Hippocampal formation (tissue), 2 donors: ENCODE results near the gene ZBTB7C.

ENCODE experiments used
- DNase-seq, 2 donors: peaks; one replicate each; lab custom pipeline; 2025; lab: John Stamatoyannopoulos, UW

Gene ZBTB7C

DNA sequence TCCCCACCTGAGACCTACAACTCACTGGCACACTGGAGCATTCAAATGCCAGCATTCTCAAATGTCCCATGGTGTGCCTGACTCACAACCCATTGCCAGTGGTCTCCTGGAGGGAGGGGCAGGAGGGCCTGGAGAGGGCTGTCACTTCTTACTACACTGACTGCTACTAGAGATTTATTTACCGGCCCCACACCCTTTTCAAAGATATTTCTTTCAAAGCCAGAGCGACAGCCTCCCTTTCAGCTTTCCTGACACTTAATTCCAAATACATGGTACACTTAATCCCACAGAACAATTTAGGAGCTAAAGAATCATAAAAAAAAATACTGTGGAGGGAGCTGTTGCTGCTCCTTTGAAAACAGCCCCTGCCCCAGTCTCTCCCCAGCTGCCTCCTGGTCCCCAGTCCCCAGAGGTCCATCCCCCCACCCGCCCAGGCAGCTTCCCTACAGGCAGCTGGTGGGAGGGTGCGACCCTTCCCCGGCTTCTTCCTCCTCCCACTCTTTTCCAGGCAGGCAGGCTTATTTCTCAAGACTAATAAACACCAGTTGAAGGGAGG, 349.6 kb downstream of the ZBTB7C start:
- no peak for DNase-seq

DNA sequence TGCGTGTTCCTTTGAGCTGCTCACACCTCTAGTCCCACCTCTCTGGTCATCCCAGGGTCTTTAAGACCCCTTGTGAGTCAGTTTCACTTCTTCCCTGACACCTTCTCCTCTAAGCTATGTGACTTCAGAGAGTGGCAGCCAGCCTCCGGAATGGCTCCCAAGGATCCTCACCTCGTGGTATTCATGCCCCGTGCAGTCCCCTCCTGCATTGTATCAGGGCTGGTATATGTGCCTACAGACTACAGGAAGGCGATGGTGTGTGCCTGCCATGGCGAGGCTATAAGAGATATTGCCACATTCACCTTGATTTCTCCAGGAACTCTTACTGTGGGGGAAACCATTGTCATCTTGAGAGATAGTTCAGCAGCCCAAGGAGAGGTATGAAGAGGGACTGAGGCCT, 350.7 kb downstream of the ZBTB7C start:
- DNase-seq, result no peak

DNA sequence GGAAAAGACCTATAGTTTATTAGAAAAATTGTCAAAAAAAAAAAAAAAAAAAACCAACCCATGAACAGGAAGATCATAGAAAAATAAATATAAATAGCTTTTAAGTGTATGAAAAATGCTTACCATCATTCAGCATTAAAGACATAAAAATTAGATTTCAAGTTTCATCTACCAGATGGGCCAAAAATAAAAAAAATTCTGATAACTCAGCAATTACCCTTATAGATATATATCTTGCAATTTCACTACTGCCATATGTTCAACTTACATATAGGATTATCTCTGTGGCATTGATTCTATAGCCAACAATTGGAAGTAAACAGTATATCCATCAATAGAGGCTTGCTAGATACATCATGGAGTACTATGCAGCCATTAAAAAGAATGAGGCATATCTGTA, 352.2 kb downstream of the ZBTB7C start:
- no peak for DNase-seq

DNA sequence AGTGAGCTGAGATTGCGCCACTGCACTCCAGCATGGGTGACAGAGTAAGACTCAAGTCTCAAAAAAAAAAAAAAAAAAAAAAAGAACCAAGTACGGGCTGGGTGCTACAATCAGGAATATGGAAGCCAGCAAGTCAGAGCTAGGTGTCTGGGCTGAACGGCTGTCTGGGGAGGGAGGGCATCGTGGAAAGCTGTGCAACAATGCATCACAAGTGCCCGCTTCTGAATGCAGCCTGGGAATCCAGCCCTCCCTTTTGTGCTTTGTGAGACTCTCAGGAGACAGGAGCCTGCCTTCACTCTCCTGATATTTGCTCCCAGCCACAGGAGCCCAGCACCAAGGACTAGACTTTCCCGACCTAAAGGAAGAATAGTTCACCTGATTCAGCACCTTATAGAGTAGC, 353.8 kb downstream of the ZBTB7C start:
- no peak for DNase-seq

DNA sequence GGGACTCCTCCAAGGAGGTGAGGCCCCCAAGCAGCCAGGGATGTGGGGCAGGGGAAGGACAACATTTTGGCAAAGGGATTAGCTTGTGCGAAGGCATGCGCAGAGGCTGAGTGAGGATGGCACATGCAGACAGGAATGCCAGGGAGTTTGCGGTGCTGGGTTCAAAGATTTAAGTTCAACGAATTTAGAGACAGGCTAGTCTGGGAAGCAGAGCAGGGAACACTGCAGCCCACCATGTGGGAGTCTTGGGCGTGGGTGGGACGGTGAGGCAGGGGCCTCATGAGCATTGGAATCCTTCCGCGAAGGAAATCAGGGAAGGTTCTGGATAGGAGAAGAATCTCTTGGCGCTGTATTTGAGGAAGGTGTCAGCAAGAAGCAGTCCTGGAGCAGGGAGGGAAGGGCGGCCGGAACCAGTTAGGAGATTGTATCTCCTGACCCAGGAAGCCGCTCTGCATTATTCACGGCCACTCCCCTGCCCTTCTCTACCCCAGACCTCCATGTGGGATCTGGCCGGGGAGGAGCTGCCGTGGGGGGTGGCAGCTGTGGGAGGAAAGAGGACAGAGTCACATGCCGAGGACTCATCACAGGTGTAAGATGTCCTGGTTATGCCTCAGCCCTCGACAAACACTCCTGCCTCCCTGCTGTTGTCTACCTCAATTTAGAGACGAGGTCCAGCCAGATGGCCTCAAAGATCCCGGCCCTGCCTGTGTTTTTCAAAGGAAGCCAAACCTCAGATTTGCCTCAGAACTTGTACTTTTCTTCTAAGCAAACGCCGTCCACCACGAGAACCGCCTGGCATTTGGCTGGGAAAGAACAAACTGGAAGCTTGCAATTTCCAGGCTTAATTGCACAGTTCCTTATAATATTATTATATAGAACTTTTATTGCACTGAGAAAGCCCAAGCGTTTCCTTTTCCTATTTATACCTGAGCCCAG, 355.0 kb downstream of the ZBTB7C start:
- no peak for DNase-seq

DNA sequence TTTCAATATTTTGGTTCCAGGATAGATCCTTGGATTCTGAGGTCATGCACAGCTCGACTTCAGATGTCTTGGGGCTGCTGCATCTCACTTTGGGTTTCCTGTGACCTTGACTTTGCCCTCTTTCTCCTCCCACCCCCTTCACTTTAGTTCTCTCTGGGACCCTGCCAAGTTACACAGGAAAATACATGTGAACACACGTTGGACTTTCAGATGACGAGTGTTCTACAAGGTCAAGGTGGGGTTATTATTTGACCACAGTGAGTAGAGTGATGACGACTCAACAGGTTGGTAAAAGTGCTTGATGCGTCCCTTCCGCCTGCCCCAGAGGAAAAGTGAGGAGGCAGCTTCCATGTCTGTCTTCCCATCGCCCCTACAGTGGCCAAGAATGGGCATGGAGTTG, 356.3 kb downstream of the ZBTB7C start:
- DNase-seq, result no peak

DNA sequence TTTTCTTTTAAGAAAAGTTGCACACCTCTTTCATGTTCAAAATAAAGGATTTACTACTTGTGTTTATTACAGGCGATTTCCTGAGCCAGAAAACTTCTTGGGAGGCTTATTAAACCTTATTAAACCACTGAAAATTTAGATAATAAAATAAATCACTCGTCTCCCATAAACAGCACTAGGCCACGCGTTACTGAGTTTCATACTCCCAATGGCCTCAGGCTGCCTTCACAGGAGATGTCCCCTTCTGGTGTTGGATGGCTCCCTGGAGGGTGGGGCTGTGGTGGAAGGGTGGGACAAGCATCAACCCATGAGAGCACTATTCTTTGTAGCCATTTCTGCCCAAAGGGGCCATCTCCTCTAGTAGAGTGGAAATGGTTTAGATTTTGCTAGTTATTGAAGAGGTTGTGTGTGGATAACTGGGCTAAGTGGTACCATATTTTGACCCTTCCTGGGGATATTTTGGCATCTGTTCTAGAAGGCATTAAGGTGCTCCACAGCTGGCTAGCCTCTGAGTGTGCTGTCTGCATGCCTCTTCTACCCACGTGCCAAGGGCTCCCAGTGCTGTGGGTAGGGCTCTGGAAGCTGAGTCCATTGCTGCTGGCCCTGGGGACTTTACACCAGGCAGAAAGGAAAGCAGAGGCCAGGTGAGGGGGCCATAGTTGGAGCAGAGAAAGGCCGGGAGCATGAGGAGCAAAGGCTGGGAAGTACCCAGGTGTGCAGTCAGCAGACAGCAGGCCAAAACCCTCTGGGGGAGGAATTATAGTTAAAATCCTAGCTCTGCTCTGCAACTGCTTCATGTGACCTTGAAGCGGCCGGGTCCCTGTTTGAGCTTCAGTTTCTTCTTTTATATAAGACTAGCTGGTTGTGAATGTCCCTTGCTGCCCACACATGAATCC, 357.0 kb downstream of the ZBTB7C start:
- DNase-seq, result no peak

DNA sequence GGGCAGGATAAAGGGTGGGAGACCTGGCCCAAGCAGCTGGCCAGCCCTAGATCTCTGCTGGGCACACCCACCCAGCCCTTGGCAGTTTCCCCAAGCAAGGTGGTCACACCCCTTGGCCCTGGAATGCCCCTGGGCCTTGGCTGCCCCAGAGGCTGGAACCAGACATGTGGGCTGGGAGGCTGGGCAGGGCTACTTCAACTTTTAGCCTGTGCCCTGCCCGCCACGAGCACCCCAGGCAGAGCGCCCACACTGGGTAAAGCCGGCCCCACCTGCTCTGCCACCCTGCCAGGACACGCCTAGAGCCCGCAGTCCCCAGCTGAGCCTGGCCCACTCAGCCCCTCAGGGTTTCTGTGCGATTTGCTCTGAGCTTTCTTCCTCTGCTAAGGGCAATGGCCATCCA, 359.0 kb downstream of the ZBTB7C start:
- no peak for DNase-seq

DNA sequence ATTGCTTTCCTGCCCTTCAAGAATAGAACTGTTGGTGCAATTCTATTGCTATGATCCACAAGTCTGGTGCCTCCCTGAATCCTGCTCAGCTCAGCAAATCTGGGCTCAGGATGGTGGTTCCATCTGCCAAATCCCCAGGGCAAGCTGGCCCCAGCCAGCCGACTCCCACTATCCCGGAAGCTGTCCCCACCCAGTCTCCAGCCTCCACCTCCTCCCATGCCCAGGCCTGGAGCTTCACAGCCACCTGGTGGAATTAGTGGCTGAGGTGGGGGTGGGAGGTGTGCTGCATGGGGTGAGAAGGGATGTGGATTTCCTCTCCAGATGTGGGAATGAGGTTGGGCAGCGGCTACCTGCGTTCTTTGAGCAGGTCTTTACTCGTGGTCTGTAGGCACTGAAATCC, 359.4 kb downstream of the ZBTB7C start:
- DNase-seq, result no peak

DNA sequence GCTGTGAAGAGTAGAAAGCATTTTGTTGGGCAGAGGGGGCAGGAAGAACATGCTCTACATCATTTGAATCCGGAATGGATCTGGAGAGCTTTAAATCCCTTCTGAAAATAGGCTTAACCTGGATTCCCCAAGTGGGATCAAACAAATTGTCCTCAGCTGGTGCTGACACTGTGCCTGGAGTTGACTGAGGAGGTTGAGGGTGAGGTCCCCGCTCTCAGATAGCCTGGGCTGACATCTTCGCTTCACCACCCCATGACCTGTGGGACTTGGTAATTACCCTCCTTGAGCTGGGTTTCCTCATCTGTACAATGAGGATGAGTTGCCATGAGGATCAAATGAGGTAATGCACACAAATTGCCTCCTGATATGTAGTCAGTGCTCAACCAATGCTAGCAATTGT, 360.9 kb downstream of the ZBTB7C start:
- DNase-seq, result no peak

DNA sequence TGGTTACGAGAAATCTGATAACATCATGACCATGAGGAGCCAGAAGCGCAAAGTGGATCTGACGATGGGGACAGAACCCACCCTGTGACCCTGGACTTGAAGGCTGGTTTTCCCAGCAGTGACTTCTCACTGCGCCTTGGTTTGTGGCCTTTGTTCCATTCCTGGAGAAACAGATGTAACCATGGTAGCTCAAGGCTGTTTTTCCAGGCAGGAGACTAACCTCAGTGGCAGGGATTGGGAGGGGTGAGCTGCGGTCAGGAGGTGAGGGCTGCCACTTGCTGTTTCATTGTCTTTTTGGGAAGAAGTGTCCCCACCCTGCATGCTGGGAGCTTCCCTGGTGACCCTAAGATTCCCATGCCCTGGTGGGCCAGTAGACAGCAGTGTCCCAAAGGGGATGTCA, 362.3 kb downstream of the ZBTB7C start:
- no peak for DNase-seq

DNA sequence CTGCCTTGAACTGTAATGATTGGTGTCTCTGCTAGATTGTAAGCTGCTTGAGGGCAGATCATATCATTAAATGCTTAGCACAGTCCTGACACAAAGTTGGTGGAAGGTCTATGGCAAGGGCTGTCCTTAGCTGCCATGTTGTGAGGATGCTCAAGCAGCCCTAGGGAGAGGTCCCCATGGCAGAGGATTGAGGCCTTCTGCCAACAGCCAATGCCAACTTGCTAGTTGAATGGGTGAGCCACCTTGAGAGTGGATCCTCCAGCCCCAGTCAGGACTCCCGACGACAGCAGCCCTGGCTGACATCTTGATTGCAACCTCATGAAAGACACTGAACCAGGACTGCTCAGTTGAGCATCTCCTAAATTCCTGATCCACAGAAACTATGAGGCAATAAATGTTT, 363.4 kb downstream of the ZBTB7C start:
- no peak for DNase-seq

DNA sequence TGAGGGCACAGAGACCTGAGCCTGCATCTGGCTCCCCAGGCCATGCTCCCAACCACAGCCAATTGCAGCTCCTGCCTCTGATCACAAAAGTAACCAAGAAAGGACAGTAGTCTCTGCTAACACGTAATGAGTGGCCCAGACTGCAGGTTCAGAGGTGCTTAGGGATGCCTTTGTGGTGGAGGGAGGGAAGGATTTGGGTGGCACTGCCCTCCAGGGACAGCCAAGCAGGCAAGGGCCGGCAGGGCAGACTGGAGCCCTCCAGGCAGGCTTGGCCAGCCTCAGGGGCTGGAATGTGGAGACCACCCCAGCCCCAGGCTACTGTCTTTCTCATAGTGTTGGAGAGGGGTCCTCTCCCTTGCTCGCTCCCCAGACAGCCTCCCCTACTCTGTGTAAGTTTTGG, 364.2 kb downstream of the ZBTB7C start:
- DNase-seq, result no peak

DNA sequence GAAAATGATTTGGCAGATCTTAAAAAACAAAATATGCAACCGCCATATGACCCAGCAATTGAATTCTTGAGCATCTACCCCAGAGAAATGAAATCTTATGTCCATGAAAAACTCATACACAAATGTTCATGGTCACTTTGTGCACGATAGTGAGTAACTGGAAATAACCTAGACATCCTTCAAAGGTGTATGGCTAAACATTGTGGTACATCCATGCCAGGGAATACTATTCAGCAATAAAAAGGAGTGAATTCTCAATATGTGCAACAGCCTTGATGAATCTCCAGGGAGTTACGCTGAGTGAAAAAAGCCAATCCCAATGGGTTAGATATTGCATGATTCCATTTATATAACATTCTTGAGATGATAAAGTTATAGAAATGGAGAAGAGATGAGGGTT, 366.0 kb downstream of the ZBTB7C start:
- no peak for DNase-seq

DNA sequence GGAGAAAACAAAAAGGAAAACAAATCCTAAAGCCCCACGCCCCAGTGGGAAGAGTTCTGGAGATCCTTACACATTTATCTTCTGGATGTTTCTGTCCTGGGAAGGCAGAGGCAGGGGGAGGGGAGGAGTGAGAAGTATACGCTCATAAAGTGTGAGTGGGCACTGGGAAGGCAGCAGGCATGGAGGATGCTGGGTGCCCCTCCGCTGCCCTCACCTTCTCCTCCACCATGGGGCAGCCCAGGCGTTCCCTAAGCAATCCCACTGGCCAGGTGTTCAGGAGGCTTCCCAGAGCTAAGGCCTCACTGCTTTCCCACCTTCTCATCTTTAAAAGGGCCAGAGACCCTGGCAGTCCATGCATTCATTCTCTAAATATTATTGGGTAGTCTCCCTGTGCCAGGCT, 366.8 kb downstream of the ZBTB7C start:
- DNase-seq, result no peak

DNA sequence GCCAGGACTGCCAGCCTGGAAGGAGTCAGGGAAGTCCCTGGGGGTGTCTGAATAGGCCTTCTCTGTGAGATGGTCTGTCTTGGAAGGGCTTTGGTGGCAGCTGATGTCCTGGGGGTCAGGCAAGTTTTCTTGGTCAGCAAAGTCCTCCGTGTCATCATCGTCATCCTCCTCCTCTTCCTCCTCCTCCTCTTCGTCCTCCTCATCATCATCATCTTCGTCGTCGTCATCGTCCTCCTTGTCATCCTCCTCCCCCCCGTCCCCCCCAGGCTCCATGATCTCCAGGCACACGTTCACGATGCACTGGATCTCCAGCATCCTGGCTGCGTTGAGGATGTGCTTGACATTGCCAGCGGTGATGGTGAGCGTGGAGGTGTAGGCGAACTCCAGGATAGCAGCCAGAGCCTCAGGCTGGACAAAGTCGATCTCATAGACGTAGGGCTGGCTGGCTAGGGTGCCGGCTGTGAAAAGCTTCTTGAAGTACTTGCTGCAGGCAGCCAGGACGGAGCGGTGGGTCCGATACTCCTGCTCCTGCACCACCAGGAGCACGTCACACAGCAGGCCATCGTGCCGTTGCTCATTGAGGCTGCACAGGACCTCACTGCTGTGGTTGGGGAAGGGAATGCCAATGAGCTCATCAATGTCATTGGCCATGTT, 368.6 kb downstream of the ZBTB7C start:
- no peak for DNase-seq

DNA sequence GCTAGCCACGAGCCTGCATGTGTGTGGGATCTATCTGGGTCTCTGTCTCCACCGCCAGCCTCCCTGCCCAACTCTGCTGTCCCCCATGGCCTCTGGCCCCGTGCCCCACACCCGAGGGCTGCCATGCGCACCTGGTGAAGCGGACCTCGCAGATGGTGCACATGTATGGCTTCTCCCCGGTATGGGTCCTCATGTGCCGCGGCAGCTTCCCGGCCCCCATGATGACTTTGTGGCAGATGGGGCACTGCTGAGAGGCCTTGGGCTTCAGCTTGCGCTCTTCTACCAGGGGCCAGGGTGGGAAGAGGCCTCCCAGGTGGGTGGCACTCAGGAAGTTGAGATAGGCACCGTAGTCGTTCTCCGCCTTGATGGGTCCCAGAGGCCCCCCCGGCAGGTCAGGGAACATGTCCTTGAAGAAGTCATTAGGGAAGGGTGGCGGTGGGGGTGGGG, 369.4 kb downstream of the ZBTB7C start:
- no peak for DNase-seq

DNA sequence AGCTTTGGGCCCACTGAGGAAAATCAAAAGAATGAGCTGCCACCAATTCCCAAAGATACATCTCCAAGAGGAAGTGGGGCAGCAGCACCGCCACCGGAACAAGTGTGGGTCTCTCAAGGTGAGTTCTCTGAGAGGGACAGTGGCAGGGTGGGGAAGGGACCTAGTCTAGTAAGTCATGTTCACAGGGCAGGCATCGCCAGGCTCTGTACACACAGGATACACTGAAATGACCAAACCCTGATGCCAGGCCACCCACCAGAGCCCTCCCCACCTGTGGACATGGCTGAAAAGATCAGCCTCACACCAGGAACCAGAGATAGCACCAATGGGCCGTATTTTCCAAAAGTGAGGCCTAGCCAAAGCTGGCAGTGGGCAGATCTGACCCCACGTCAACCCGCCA, 370.5 kb downstream of the ZBTB7C start:
- DNase-seq, result no peak

DNA sequence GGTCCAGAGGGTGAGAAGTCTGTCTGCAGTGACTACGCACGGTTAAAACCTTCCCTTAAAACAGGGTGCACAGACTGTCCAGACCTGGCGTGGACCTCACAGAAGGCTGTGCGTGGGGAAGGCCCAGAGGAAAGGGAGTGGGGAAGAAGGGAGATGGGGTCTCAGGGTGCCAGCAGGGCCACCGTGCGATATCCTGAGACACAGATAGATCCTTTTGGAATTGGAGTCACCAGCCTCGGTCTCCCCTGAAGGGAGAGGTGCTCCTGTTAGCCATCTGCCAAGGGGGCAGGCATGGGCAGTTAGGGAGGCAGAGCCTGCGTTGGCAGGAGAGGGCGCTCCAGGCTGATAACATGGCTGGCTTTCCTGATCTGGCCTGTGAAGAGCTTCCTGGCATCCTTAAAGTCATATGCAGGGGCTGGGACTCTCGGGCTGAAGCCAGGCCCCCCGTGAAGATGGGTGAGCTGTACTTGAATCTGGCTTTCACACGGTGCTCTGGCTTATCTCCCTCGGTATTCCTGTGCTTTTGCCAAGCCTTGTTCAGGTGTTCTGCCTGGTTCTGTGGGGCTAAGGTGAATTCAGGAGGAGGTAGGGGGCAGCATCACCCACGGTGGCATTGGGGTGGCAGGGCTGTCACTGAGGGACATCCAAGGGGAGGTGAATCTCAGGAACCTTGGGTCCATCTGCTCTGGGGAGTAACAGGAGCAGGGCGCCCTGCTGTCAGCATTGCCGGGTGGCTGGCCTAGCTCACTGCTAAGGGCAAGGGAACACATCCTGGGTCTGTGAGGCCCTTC, 371.5 kb downstream of the ZBTB7C start:
- DNase-seq, result no peak

DNA sequence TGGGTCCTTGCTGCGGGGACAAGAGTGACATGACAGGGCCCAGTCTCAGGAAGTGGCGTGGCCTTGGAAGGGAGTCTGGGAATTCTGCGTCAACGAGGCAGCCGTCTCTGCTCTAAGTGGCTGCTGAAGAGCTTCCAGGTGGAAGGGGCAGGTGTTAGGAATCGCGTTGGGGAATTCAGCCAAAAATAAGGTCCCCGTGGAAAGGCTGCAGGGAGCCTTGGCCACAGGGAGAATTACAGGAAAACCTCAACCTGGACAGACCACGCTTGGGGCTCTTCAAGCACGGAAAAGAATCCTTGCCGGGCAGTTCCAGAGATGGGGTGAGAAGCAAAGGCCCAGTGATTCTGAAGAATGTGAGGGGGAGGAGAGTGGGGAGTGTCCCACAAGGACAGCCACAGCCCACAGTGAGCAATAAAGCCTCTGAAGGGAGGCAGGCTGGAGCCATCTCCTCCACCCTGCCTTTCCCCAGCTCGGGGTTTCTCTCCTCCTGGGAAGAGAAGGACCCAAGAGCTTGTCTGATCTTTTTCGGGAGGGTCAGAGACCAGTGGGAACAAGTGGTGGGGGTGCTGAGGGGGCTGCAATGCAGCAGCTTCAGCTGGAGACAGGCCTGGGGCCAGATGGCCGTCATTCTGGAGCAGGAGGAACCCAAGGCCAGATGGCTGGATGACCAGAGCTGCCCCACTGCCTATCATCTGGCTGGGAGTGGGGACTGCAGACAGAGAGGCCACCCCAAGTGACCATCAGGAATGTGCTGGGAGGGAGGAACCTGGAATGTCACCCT, 372.4 kb downstream of the ZBTB7C start:
- no peak for DNase-seq
